Fibroblast of mammary gland (primary cell): ENCODE data around the gene PAX8.
"Not testable (repeated sequence)": the region's sequence is repeated elsewhere in the genome, so short reads cannot be mapped to it uniquely, and the experiment has no call there.

Source experiments
- DNase-seq: peaks from one replicate; pipeline ENCODE4 v3.0.0-alpha.2; 2010; ENCODE audit warnings: low read depth
- H3K4me3 ChIP-seq: 2 replicates; pipeline ENCODE4 v1.5.1; 2011; ENCODE audit warnings: low read depth, mild to moderate bottlenecking, low read length, moderate library complexity; ENCODE audit not compliant: control insufficient read depth
- TF ChIP-seq, protein P1 (sequence below): conservative IDR thresholded peaks from 2 replicates; pipeline ENCODE4 v1.5.1; 2011; ENCODE audit warnings: low read depth, low read length, inconsistent platforms; ENCODE audit not compliant: control insufficient read depth, insufficient read depth

The PAX8 gene

DNA sequence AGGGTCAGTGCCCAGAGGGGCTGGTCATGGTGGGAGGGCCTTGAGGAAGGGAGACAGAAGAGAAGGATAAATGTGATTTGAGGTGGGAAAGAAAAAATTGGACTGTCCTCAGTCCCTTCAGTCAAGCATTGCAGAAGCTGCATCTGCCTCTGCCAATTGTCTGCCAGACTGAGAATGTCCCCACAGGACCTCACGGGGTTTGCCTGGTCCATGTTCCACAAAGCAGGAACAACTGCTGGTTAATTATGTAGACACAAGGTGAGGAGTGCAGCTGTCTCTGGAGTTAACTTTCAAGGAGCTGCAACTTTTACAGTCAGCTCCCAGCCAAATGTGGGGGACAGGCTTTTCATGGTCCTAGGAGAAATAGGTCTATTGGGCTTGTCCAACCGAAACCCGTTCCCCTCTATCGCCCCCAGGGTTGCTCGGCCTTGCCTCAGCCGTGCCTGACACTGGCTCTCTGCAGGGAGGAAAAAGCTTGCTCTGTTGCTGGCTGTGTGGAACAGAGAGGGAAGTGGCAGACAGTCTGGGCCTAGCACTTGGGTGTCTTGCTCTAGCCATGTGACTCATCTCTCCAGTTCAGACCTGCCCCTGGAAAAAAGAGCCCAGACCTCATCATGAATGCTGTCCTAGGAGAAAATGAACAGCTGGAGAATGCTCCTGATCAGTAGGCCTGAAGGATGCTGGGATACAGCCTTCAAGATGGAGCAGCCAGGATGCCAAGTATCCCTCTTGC is 31.1 kb upstream of the PAX8 start:
- TF ChIP-seq, protein P1, sequence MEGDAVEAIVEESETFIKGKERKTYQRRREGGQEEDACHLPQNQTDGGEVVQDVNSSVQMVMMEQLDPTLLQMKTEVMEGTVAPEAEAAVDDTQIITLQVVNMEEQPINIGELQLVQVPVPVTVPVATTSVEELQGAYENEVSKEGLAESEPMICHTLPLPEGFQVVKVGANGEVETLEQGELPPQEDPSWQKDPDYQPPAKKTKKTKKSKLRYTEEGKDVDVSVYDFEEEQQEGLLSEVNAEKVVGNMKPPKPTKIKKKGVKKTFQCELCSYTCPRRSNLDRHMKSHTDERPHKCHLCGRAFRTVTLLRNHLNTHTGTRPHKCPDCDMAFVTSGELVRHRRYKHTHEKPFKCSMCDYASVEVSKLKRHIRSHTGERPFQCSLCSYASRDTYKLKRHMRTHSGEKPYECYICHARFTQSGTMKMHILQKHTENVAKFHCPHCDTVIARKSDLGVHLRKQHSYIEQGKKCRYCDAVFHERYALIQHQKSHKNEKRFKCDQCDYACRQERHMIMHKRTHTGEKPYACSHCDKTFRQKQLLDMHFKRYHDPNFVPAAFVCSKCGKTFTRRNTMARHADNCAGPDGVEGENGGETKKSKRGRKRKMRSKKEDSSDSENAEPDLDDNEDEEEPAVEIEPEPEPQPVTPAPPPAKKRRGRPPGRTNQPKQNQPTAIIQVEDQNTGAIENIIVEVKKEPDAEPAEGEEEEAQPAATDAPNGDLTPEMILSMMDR = no peak
- no peak overlapping the region for H3K4me3 ChIP-seq
- DNase-seq = peak; percentile 19

DNA sequence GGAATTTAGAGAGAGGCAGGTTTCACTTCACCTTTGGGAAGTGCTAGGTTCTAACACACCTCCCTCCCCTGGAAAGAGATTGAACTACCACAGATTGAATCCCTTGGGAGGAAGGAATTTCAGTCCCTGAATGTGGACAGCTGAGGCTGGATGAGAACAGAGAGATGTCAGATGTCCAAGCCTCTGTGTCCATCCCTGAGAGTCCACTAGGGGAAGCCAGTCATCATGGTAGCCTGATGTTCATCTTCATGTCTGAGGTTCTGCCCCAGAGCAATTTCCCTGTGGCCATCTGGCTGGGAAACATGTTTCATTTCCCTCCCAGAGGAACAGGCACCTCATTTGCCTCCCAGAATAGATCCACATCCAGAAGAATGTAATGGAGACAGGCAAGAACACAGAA is 30.1 kb upstream of the PAX8 start:
- TF ChIP-seq, protein P1 = peak; percentile 32
- not testable (repeated sequence) for H3K4me3 ChIP-seq
- DNase-seq = peak; percentile 22

DNA sequence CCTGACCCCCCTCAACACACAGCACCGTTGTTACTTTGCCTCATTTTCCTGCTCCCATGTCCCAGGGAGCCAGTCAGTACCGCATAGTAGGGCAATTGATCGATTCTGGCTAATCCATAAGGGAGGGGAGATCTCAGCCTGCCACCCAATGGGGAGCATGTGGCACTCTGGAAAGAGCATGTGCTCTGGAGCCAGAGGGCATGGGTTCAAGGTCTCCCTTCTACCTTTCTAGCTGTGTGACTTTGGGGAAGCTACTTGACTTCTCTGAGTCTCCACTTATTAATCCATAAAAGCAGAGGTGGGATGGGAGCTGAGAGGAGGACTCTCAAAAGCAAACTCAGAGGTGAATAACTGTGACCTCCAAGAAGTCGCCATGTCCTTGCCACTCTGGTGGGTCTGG is 27.5 kb upstream of the PAX8 start:
- H3K4me3 ChIP-seq, DNase-seq: not testable (repeated sequence)

DNA sequence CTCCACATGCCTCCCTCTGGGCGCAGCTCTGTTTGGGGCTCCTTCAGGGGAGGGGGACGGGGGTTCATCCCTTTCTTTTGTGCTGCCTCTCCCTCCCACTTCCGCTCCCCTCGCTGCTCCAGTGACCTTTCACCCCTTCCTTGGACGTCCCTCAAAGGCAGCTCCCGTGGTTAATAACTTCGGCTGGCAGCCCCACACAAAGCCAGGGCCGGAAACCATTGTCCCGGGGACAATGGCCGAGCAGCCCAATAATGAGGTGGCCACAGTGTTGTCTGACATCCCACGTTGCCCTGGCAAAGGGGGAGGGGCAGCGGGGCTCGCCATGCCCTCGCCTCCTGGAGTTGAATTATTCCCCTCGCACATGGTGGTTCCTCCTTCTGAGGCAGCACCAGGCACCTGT is 27.0 kb upstream of the PAX8 start:
- not testable (repeated sequence) for H3K4me3 ChIP-seq, DNase-seq

DNA sequence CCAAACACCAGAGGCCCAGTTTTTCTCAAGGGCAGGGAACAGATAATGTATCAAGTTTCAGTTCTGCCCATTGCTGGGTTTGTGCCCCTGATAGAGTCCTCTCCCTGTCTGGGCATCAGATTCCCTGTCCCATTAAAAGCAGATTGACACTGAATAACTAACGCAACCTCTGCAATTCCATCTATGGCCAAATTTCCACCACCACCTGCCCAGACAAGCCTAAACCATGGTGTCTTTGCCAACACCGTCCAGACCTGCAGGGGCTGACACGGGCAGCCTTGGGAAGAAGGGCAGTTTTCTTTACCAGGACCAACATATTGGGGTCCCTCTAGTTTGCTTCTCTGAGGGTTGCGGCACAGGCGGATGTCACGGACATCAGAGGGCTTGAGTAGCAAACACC is 26.4 kb upstream of the PAX8 start:
- no peak for DNase-seq
- TF ChIP-seq, protein P1 = no peak
- H3K4me3 ChIP-seq = no peak overlapping the region

DNA sequence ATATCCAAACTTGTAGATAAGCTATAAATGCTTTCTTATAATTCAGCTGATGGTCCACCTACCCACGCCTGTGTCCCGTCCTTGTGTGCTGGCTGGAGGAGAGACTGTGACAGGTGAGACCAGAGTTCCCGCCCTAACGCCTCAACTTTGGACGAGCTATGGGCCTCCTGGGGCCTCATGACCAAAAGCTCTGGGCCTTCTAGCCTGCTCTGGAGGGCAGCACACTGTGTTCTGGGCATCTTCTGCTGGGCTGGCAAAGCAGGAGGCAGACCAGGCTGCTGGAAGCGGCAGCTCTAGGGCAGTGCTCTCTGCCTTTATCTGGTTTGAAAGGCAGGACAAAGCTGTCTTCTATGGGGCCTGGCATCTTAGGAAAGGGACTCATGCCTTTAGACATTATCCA is 26.0 kb upstream of the PAX8 start:
- H3K4me3 ChIP-seq = no peak overlapping the region
- TF ChIP-seq, protein P1 = no peak
- no peak for DNase-seq

DNA sequence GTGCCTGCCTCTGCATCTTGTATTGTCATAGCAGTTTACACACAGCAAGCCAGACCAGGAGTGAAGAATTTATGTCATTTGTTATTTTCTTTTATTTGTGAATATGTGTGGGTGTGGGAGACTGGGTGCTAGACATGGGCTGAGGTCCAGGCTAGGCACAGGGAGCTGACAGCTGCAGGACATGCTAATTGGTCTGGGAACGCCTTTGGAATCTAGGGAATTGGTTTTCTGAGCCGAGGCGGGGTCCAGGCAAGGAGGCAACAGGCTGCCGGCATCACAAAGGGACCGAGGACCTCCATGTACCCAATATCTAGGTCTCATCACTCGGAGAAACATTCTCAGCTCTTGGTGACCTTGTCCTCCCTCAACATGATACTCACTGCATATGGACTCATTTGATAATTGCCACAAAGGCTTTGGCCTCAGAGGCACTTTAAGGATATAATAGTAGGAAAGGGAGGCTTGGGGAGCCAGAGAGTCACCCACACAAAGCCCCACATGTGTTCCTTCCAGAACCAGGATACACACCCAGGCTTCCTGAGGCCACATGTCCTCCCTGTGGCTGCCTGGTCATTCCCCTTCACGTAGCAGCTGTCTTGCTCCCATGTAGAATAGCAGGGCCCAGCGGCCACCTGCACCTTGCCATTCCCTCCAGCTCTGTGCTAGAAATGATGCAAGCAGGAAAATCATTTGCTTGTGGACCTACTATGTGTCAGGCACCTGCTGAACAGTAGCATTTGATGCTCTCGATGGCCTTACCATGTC is 23.7 kb upstream of the PAX8 start:
- not testable (repeated sequence) for DNase-seq, H3K4me3 ChIP-seq

DNA sequence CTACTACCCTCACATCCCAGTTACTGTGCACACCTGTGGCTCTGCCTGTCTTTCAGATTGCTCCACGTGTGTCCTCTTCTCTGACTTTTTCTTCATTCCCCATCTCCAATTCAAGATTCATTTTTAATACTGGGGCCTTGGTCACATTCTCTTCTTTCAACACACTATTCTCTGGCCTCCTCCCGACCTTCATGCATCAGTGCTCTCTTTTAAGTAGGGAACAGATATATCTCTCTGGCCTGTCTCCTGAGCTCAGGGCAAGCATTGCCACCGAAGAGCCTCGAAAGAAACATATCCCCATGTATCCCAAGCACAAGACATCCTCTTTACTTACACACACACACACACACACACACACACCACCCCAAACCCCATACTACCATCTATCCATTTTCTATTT is 21.6 kb upstream of the PAX8 start:
- TF ChIP-seq, protein P1 = no peak
- H3K4me3 ChIP-seq = no peak overlapping the region
- DNase-seq = no peak
